ENCODE measurements around the gene SEMA3D. TPM values are rescaled to one million over a fixed set of nuclear protein-coding genes. Genes with fewer than 3 reads are reported as not detected.
"Not testable (repeated sequence)": the region's sequence is repeated elsewhere in the genome, so short reads cannot be mapped to it uniquely, and the experiment has no call there.

The SEMA3D gene
- total RNA-seq, 1 donor from 2014 or later = 43.1 TPM

DNA sequence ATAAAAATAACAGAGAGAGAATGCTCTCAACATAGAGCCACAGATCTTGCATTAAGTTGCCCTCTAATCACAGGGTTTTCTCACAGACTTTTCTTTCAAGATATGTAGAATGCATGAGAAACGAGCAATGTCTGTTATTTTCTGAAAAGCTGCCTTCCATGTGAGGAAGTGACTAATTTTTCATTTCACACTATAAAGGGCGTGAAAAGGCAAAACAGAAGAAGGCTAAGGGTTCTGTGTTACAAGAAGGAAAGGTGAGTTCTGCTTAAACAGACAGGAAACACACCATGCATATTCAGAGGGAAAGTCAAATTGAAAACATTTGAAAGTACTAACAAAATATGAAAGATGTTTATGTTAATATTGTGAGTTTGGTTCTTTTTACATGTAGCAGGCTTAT, 189.2 kb downstream of the SEMA3D start:
- no peak for DNase-seq (ENCODE audit: low spot score)

DNA sequence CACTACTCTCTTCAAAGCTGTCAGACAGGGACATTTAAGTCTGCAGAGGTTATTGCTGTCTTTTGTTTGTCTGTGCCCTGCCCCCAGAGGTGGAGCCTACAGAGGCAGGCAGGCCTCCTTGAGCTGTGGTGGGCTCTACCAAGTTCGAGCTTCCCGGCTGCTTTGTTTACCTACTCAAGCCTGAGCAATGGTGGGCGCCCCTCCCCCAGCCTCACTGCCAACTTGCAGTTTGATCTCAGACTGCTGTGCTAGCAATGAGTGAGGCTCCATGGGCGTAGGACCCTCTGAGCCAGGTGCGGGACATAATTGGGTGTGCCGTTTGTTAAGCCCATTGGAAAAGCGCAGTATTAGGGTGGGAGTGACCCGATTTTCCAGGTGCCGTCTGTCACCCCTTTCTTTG, 193.9 kb downstream of the SEMA3D start:
- DNase-seq (ENCODE audit: low spot score) = not testable (repeated sequence)

GRCh38 chr7:84985073-84985784, 201.6 kb downstream of the SEMA3D start:
- no peak for DNase-seq (ENCODE audit: low spot score)

GRCh38 chr7:84982199-84982598, 204.7 kb downstream of the SEMA3D start:
- no peak for DNase-seq (ENCODE audit: low spot score)

GRCh38 chr7:84981055-84981976, 205.5 kb downstream of the SEMA3D start:
- DNase-seq (ENCODE audit: low spot score) = no peak

DNA sequence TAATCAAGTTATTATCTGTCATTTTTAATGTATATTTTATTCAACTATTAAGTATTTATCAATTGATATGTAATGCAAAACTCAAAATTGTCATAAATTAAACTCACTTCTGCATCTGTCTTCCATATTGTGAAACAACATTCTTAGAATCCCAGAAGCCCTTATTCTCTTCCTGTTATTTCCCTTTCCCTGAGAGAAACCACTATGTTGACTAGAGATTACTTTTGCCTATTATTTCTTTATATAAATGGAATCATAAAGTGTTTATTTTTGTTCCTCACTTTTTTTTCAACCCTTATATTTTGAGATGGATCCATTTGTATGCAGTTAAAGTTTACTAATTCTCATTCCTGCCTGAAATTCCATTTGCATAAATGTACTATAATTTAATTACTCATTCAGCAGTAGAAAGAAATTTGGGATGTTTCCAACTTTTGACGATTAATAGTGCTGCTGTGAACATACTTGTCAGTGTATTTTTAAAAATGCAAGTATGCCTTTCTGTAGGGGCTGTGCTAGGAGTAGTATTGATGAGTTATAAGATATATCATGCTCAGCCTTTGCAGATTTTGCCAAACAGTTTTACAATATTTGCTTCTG, 211.2 kb downstream of the SEMA3D start:
- DNase-seq (ENCODE audit: low spot score) = no peak

DNA sequence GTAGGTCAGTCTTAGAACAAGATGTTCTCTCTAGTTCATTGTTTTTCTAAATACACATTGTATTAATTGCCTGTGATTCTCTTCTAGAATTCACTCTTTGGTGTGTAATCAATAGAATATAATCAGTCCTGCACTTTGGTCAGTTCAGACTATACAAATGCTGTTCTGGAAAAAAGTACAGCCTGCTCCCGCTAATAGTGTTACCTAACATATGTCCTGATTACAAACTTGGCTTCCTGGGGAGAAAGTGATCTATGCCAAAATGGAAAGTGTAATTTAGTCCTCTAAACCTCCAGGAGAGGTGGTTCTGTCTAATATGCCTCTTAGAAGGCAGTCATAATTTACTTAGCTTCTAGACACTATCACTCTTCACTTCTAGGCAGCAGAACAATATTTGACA, 215.5 kb downstream of the SEMA3D start:
- DNase-seq (ENCODE audit: low spot score) = no peak

DNA sequence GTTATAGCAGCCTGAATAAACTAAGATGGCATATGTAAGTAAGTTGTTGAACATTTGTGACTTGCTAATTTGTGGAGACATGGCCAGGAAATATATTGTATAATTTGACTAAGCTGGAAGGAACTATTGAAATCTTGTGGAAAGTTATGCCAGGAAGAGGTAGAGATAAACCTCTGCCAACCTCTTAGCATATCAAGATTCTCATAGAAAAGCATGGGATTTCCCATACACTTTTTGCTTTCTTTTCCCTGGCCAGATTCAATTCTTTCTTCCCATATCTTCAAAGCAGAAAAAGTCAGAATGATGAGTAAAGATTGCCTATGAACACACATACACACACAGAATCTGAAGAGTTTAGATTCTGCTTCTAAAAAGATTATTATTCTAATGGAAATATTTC, 216.2 kb downstream of the SEMA3D start:
- DNase-seq (ENCODE audit: low spot score) = no peak

DNA sequence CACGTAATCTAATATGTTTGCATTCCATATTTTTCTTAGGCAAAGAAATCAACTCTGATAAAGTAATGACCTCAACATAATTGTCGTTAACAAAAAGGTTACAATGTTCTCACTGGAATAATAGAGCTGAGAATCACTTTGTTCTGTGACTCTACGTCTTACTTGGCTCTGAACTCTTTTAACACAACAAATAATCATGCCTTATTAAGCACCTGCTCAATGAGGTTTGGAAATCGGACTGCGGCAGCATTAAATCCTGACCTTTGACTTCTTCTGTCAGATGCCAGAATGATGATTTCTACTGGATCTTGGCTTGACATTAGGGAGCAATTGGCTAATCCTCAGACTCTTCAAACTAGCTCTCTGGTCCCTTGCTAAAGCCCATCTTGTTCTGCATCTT, 233.6 kb downstream of the SEMA3D start:
- DNase-seq (ENCODE audit: low spot score) = no peak

GRCh38 chr7:84950836-84951235, 236.0 kb downstream of the SEMA3D start:
- DNase-seq (ENCODE audit: low spot score) = no peak

DNA sequence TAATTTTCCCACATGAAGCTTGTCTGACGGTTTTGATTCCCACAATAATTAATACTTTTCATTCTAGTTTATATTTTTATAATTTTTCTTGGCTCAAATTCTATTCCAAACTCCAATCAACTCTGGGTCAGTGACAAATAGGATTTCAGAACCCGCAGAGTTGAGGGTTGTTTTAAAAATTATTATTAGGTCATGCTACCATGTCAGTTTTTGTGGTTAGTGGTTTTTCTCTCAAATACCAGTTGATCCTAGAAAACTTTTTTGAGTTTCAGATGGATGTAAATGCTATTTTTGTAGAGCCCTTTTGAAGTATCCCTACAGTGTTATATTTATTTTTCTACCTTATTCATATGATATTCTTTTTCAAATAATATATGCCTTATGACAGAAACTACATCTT, 237.4 kb downstream of the SEMA3D start:
- no peak for DNase-seq (ENCODE audit: low spot score)

GRCh38 chr7:84949067-84949466, 237.8 kb downstream of the SEMA3D start:
- no peak for DNase-seq (ENCODE audit: low spot score)

GRCh38 chr7:84948634-84949033, 238.2 kb downstream of the SEMA3D start:
- DNase-seq (ENCODE audit: low spot score) = no peak

DNA sequence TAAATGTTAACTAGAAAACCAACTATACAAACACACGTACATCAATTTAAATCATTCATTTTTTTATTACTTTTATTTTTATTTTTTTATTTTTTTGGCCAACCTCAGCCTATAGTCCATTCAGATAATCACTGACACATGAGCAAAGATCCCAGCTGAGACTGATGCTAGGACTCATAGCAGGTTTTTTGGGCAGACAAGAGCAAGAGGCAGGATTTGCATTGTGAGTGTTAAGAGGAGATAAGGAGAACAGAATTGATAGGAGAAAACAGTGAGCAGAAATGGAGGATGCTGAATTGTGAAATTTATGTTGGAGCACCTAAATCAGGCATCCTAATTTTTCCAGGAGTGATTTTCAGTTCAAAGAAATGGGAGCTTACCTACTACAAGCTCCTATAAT, 240.3 kb downstream of the SEMA3D start:
- DNase-seq (ENCODE audit: low spot score) = no peak
